Measurements from ENCODE around the gene SEMA3F.

Gene SEMA3F

GRCh38 chr3:50194903-50195500 is 39.9 kb downstream of the SEMA3F start:
- no peak overlapping the region for H3K4me3 ChIP-seq (ENCODE audit: low read depth, low read length)
- TF ChIP-seq, protein P1, sequence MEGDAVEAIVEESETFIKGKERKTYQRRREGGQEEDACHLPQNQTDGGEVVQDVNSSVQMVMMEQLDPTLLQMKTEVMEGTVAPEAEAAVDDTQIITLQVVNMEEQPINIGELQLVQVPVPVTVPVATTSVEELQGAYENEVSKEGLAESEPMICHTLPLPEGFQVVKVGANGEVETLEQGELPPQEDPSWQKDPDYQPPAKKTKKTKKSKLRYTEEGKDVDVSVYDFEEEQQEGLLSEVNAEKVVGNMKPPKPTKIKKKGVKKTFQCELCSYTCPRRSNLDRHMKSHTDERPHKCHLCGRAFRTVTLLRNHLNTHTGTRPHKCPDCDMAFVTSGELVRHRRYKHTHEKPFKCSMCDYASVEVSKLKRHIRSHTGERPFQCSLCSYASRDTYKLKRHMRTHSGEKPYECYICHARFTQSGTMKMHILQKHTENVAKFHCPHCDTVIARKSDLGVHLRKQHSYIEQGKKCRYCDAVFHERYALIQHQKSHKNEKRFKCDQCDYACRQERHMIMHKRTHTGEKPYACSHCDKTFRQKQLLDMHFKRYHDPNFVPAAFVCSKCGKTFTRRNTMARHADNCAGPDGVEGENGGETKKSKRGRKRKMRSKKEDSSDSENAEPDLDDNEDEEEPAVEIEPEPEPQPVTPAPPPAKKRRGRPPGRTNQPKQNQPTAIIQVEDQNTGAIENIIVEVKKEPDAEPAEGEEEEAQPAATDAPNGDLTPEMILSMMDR (IDR thresholded peaks at IDR 0.05; ENCODE audit: low read depth, low read length) = no peak

GRCh38 chr3:50195501-50196252 is 40.6 kb downstream of the SEMA3F start:
- TF ChIP-seq, protein P1 (IDR thresholded peaks at IDR 0.05; ENCODE audit: low read depth, low read length) = no peak
- H3K4me3 ChIP-seq (ENCODE audit: low read depth, low read length) = no peak overlapping the region

- no peak overlapping the region for H3K4me3 ChIP-seq (ENCODE audit: low read depth, low read length)
- TF ChIP-seq, protein P1 (IDR thresholded peaks at IDR 0.05; ENCODE audit: low read depth, low read length) = no peak
These were observed 41.2 kb downstream of the SEMA3F start for GRCh38 chr3:50196253-50196801.

GRCh38 chr3:50201573-50202315 is 46.6 kb downstream of the SEMA3F start:
- no peak overlapping the region for H3K4me3 ChIP-seq (ENCODE audit: low read depth, low read length)
- TF ChIP-seq, protein P1 (IDR thresholded peaks at IDR 0.05; ENCODE audit: low read depth, low read length) = no peak

GRCh38 chr3:50202353-50203112 is 47.4 kb downstream of the SEMA3F start:
- TF ChIP-seq, protein P1 (IDR thresholded peaks at IDR 0.05; ENCODE audit: low read depth, low read length) = no peak
- H3K4me3 ChIP-seq (ENCODE audit: low read depth, low read length) = no peak overlapping the region

DNA sequence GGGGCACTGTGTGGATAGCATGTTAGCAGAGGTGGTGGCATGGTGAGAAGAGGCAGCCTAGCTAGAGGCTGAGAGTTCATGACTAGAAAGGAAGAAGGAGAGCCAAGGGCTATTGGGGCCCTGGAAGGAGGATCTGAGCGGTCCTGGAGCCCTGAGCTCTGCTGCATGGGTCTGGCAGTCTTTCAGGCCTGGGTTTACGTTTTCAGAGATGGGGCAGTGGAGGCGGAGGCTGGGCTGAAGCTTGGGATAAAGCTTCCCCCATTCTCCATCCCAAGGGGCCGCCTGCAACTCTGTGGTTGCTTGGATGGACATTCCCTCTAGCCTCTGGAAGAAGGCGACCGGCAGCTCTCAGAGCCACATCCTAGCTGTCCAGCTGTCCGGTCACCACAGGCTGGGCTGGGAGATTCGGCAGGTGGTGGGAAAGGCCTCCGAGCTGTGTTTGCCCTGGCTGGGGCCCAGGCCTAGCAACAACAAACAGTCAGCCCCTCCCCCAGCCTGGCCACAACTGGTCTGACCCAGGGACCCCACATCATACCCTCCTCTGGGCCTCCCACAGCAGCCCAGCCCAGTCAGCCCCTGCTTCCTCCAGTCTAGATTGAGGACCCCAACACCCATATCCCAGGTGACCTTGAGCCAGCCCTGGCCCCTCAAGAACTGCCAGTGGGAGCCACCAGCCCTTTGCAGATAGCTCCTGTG is 48.1 kb downstream of the SEMA3F start:
- TF ChIP-seq, protein P1 (IDR thresholded peaks at IDR 0.05; ENCODE audit: low read depth, low read length) = no peak
- no peak overlapping the region for H3K4me3 ChIP-seq (ENCODE audit: low read depth, low read length)
